NCI-H2196 (cell line): ENCODE results near the gene NEU1.
"Not testable (repeated sequence)": the region's sequence is repeated elsewhere in the genome, so short reads cannot be mapped to it uniquely, and the experiment has no call there.

Source experiments
- DNase-seq: peaks from one replicate; lab custom pipeline; 2025; ENCODE audit not compliant: unreplicated experiment; lab: John Stamatoyannopoulos, UW

Gene NEU1

DNA sequence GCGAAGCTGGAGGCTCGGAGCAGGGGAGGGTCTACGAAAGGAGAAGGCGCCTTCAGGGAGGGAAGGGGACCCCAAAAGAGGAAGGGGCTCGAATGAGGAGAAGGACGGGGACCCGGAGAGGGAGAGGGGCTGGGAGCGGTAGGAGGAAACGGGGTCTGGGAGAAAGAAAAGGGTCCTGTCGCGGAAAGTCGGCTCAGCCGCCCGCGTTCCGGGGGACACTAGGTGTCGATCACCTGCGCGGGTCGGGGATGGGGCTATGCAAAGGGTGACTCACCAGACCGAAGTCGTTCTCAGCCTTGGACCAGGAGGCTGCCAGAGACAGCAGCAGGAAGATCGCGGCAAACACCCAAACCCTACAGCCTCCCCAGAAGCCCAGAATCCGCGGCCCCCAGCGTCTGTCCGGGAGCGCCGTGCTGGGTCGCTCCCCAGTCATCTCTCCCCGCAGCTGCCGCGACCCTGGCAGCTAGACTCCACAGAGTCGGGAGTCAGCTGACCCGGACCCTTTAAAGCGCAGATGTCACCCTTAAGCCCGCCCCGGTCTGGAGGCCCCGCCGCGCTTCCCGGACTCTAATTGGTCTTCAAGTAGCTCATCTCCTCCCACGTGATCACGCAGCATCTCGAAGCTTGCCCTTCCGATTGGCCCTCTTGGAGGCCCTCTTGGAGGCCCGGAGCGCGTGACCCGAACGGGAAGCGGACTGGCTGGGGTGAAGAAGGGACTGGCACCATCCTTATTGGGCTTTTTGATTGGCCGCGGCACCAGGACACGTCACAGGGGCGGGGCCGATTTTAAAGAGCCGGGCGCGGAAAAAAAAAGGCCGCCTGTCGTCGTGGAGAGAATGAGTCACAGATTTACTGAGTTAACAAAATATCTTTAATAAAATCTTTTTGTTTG is at the start of gene NEU1:
TSS of gene NEU1 (minus strand) at position 478 of the 892 bp plus-strand sequence. CDS start at position 433, 45 bp downstream.
- peak; percentile 100 for DNase-seq

DNA sequence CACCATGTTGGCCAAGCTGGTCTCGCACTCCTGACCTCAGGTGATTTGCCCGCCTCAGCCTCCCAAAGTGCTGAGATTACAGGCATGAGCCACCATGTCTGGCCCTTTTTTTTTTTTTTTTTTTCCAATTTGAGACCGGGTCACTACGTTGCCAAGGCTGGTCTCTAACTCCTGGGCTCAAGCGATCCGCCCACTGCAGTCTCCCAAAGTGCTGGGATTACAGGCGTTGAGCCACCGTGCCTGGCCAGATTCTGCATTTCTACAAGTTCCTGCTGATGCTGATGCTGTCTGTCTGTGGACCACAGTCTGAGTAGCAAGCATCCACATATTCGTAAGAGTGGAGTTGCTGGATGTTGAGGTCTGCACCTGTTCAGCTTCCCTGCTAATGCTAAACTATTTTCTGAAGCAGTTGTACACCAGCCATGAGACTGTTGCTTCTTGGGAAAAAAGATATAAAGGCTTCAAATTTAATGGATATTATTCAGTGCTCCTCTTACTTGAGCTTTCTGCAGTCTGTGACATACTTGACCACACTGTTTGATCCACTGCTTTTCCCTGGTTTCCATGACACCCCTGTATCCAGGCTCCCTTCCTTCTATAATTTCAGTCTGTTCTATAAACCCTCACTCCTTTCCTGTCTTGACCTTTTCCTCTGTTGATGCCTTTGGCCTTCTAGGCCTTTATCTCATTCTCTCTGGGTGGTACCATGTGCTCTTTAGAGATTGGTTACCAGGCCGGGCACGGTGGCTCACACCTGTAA is 49.4 kb upstream of the NEU1 start:
- DNase-seq: no peak

DNA sequence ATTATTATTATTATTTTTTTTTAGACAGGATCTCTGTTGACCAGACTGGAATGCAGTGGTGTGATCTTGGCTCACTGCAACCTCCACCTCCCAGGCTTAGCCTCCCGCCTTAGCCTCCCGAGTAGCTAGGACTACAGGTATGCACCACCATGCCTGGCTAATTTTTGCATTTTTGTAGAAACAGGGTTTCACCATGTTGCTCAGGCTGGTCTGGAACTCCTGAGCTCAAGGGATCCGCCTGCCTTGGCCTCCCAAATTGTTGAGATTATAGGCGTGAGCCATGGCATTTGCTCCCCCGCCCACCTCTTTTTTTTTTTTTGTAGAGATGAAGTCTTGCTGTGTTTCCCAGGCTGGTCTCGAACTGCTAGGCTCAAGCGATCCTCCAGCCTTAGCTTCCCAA is 46.7 kb upstream of the NEU1 start:
- DNase-seq: not testable (repeated sequence)

DNA sequence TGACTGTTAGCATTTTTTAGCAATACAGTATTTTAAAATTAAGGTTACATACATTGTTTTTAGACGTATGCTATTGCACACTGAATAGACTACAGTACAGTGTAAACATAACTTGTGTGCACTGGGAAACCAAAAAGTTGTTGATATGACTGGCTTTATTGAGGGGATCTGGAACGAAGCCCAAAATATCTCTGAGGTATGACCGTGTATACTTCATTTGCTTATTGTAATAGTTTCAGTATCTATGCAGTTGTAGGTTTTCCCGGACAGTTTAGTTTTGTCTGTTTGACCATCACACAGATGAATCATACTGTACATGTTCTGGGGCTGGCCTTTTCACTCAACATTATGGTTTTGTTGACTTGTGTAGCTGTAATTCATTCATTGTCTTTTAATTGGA is 46.2 kb upstream of the NEU1 start:
- no peak for DNase-seq

DNA sequence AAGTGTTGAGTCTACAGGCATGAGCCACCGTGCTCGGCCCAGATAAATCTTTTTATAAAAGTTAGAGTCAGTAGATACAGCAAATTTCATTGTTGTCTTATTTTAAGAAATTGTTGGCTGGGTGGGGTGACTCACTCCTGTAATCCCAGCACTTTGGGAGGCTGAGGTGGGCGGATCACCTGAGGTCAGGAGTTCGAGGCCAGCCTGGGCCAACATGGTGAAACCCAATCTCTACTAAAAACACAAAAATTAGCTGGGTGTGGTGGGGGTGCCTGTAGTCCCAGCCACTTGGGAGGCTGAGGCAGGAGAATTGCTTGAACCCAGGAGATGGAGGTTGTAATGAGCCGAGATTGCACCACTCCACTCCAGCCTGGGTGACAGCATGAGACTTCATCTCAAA is 45.6 kb upstream of the NEU1 start:
- DNase-seq: not testable (repeated sequence)

DNA sequence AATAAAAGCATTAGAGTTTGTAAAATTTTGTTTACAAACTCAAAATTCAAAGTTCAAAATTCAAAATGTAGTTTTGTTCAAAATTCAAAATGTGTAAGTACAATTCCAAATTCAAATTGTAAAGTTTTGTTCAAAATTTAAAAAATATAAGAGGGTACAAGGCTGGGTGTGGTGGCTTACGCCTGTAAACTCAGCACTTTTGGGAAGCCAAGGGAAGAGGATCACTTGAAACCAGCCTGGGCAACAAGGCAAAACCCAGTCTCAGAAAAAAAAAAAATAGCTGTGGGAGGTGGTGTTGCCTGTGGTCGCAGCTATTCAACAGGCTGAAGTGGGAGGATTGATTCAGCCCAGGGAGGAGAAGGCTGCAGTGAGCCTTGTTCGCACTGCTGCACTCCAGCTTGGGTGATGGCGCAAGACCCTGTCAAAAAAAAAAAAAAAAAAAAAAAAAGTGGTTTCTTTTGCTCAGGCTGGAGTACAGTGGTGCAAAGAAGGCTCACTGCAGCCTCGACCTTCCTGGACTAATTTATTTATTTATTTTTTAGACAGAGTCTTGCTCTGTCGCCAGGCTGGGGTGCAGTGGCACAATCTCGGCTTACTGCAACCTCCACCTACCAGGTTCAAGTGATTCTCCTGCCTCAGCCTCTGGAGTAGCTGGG is 44.7 kb upstream of the NEU1 start:
- DNase-seq: no peak

DNA sequence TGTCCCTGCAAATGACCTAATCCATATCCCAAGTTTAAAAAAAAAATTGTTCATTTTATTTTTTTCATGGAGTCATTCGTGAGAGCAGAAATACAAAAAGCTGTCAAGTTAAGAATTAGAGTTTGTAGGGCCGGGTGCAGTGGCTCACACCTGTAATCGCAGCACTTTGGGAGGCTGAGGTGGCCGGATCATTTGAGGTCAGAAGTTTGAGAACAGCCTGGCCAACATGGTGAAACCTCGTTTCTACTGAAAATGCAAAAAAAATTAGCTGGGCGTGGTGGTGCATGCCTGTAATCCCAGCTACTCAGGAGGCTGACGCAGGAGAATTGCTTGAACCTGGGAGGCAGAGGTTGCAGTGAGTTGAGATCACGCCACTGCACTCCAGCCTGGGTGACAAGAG is 44.1 kb upstream of the NEU1 start:
- not testable (repeated sequence) for DNase-seq

DNA sequence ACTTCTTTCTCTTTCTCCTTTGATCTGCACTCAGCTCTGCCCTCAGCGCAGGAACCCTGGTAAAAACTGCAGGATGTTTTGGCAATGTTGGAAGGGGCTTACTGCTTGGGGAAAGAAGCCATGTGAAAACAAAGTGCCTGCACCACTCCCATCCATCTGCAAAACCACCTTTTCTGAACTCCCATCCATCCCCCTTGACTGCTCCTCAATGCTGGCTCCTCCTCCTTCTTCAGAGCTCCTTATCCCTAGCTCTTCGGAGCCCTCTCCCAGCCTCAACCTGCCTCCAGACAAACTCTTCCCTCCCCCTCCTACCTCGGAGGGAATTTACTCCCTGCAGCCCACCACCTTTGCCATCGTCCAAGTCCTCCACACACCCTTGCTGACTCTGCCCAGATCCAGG is 43.5 kb upstream of the NEU1 start:
- no peak for DNase-seq

DNA sequence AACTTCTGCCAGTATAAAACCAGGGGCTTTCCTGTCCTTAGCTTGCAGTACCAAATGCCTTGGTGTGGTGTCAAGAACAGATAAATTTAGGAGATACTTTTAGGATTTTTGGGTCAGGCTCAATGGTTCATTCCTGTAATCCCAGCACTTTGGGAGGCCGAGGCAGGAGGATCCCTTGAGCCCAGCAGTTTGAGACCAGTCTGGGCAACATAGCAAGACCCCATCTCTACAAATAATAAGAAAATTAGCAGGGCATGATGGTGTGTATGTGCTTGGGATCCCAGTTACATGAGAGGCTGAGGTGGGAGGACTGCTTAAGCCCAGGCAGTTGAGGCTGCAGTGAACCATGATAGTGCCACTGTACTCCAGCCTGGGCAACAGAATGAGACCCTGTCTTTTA is 42.4 kb upstream of the NEU1 start:
- DNase-seq: no peak

DNA sequence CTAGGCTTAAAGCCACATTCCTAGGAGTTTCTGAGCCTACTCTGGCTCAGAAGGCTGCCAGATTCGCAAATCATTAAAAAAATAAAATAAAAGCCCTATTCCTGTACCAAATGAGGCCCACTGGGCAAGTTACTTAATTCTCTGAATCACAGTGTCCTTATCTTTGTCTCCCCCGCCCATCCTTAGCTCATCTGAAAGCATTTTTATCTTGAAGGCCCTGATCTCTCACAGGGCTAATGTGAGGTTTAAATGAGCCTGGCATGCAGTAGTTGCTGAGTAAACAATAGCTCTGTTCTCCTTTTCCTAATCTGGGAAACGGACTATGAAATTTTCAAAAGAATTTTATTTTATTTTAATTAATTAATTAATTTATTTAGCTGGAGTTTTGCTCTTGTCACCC is 41.3 kb upstream of the NEU1 start:
- no peak for DNase-seq

DNA sequence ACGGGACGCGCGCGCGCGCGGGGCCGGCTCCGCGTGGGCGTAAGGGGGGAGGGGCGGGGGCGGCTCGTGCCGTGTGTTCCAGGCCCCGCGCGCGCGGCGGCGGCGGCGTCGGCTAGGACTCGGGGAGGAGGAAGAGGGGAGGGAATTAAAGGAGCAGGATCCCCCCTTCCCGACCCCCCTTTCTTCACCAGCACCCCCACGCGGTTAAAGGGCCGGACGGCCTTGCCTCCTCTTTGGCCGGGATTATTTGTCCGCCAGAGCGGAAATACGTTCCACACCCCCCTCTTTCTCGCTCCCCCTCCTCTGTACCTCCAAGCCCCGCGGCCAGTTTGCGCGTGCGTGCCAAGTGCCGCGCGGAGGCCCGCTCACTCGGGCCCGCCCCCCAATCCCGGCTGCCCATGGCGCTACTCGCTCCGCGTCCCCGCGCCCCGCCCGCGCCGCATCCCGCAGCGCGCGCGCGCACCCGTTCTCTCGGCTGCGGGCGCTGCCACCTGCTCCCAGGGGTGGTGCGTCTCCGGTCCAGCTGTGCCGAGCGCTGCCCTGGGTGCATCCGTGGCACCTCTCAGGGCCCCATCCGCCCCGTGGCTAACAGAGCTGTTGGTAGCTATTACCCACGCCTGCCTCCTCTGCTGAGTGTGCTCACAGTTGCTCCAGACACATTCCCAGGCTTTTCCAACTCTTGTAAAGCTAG is 39.5 kb upstream of the NEU1 start, which contains the start of gene ZBTB12:
TSS of gene ZBTB12 (minus strand) at position 134 of the 691 bp plus-strand sequence. CDS start 781 bp downstream, outside the sequence.
- peak; percentile 97 for DNase-seq

DNA sequence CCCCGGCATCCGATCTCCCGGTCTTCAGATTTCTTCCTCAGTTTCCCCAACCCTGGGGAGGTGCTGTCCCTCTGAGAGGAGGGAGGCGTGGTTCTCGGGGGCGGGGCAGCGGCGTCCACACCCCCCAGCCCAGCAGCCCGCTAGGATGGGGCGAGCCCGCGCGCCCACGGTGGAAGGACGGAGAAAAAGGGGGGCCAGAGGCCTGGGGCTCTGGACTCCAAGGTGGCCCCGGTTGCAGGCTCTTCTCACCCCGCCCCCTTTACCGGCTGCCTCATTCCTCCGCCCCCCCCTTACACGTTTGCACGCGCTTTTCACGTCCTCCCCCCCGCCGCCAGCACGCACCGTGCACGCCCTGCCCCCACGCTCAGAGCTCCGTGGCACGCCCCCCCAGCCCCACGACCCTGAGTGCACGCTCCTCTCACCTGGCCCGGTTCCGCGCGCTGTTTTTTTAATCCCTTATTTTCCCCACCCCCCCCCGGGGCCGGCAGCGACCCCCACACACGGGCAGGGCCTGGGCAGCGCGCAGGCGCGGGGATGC is 38.9 kb upstream of the NEU1 start:
- DNase-seq: peak; percentile 39

DNA sequence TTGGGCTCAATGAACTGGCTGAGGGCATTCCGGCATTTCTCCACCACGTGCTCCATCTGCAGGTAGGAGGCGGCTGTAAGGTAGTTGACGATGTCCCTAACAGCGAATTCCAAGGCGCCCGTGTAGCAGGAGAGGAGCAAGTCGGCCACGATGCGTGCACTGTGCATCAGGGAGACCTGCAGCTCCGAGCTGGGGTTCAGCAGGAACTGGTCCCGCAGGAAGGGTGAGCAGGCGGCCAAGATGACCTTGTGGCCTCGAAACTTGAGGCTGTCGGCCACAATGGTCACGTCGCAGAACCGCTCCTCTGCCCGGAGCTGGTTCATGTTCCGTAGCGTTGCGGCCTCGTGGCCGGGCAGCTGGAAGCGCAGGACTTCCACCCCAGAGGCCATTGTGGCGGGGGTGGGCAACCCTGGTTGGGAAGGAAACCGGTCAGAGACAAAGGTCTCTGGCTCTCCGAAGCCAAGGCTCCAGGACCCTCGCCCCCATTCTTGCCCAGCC is 38.3 kb upstream of the NEU1 start:
- DNase-seq: no peak

DNA sequence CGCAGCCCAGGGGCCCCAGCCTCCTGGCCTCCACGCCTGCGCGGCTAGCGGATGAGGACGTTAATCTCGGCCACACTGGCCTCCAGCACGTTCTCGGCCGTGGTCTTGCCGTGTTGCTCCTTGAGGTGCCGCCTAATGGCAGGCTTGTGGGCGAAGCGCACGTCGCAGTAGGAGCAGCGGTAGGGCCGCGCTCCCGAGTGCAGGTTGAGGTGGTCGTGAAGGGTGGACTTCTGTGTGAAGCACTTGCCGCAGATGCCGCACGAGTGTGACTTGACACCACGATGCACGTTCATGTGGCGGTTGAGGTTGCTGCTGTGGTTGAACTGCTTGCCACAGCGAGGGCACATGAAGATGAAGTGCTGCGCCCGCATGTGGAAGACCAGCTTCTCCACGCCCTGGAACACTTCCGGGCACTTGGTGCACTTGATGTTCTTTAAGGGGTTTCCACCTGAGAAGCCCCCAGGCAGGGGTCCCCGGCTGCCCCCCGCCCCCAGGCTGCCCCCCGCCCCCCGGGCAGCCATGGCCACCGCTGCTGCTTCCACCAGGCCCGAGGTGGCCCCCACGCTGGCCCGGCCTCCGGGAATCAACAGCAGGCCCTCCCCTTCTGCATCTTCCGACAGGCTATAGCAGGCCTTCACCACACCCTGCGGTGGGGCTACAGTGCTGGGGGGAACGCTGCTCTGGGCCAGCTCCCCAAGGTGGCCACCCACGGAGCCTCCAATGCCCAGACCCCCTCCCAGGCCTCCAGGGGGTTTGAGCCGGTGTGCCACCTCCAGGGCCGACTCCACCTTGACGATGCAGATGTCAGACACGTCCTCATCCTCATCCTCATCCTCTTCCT is 37.5 kb upstream of the NEU1 start:
- no peak for DNase-seq

DNA sequence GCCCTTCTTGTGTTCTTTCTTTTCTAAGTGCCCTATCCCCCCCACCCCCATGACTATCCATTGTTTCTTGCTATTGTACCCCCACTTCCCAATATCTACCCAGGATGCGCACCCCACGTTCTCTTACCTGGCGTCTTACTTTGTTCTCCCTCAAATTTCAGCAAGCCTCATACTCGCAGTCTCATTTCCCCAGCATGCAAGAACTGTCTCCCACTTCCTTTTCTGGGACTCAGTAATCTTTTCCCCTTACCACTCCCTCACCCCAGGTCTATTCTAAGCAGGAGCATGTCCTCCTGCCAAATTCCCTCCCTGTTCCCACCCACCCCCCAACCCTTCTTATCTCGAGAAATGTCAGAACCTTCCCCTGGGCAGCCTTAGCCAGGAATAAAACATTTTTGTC is 36.6 kb upstream of the NEU1 start:
- no peak for DNase-seq

DNA sequence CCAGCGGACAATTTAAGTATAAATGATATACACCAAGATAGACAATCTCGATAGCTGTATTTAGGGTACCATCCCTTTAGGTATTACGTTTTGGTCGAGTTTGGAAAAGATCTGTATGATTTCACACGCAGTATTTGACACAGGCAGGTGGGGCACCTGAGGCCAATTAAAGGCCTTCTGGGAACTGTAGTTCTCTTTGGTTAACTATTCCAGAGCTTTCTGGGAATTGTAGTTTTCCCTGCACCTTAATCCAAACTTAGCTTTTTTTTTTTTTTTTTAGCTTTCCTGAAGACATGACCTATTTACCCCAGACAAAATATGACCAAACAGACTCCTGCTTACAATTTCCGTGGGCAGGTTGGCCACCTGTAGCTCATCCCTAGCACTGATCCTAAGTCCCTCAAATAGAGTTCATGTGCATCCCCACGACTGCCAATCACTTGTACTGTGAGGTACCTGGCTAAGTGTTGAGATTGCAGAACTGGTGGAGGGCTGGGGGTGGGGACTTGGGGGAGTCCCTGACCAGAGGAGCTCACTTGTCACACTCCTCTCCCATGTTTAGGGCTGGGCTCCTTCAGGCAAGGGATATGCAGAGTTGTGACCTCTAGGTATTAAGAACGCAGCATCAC is 35.9 kb upstream of the NEU1 start:
- peak; percentile 54 for DNase-seq

DNA sequence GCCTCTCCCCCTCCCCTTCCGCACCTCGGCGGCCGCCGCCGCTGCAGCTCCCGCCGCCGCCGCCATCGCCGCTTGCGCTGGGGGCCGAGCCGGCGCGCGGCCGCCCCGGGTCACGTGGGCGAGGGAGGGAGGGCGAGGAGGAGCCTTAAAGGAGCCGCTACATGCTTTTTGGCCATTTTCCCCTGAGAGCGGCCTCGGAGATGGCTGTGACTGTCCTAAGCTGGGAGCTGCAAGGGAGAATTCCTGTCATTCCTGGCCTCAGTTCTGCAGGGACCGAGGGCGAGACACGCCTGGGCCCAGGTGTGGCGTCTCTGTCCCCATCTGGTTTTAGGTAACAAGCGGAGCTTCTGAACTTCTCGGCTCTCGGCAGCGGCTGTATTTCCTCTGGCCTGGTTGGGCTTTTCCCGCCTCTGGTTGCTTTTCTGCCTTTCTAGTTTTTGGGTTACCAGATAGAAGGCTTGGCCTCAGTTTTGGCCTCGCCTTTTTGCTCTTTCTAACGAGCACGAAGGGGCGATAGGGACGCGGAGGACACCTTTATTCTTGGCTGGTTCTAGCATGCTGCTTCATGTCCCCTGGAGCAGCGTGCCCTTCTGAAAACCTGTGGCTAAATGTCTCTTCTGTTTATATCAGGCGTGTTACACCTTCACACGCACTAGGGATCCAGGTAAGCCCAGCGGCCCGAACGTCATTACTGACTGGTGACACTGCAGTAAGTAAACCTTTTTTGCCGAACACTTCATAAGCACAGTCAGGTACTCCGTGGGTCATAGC is 35.2 kb upstream of the NEU1 start, which contains the start of gene EHMT2:
TSS of gene EHMT2 (minus strand) at position 87 of the 771 bp plus-strand sequence. CDS start at position 66, 21 bp downstream.
- DNase-seq: peak; percentile 89
